HG03139 (cell line): ENCODE measurements around the gene MED15.
"Not testable (repeated sequence)": the region's sequence is repeated elsewhere in the genome, so short reads cannot be mapped to it uniquely, and the experiment has no call there.

ENCODE experiments used
- ATAC-seq: cut with Tn5 transposase; IDR thresholded peaks from one replicate; pipeline ENCODE4 v1.9.1; 2021; ENCODE audit not compliant: unreplicated experiment

MED15 gene, protein sequence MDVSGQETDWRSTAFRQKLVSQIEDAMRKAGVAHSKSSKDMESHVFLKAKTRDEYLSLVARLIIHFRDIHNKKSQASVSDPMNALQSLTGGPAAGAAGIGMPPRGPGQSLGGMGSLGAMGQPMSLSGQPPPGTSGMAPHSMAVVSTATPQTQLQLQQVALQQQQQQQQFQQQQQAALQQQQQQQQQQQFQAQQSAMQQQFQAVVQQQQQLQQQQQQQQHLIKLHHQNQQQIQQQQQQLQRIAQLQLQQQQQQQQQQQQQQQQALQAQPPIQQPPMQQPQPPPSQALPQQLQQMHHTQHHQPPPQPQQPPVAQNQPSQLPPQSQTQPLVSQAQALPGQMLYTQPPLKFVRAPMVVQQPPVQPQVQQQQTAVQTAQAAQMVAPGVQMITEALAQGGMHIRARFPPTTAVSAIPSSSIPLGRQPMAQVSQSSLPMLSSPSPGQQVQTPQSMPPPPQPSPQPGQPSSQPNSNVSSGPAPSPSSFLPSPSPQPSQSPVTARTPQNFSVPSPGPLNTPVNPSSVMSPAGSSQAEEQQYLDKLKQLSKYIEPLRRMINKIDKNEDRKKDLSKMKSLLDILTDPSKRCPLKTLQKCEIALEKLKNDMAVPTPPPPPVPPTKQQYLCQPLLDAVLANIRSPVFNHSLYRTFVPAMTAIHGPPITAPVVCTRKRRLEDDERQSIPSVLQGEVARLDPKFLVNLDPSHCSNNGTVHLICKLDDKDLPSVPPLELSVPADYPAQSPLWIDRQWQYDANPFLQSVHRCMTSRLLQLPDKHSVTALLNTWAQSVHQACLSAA

GRCh38 chr22:20507253-20508066, at the start of gene MED15:
Gene MED15, plus strand, starts transcription at chr22:20507610. Its CDS starts 69 bp downstream, at chr22:20507679.
- ATAC-seq = peak; percentile 80

DNA sequence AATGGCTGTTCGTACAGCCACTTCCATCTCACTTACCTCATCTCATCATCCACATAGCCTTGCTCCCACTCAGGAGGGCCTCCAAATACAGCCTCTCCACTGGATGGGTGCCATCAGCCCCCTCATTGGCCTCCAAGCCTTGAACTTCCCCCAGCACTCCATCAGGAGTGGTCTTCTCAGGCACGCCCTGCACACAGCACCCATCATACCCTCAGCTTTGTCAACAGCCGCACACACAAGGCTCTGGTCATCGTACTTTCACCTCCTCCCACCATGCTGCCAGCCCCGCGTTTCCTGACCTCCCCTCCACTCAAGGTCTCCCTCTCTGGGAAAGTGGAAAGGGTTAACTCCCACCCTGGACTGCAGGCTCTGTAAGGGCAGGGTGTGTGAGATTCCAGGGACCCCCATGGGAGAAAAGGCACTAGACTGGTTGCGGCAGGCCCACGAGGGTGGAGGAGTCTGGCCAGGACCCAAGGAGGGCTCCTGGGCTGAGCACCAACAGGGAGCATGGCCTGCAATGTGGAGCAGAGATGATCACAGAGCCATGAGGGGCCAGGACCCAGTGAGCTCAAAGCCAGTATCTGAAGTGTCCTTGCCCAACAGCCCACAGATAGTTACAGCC, 48.8 kb upstream of the MED15 start:
- no peak for ATAC-seq

DNA sequence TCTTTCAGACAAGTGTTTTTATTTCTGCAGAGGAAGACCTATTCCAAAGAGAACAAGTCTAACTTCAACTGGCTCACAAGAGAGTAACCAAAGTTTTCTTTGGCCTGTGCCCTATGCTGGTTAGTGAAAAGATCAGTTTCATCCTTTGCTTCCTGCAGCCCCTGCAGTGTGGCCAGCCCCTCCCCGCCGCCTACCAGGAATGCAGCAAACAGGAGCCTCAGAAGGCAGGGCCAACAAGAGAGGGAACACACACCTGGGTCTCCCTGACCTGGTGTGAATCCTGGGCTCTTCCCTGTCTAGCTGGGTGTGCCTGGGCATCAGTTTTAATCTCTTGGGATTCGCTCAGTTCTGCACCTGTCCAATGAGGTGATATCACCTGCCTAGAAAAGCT, 48.3 kb upstream of the MED15 start:
- no peak for ATAC-seq

DNA sequence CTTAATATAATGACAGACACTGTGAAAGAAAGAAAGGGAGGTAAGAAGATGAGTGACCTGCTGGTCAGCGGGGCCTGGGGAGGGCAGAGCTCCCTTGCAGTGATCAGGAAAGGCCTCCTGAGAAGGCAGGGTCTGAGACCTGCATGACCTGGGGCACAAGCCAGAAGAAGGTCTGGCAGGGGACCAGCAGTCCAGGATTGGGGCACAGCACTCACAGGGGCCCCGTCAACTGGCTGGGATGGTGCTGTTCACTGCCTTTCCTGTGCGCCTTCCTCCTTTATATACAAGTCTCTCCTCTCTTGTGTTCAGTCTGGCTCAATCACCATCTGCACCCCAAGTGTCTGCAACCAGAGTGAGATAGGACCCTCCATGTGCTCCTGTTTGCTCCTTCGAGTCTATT, 47.5 kb upstream of the MED15 start:
- ATAC-seq = no peak

- no peak for ATAC-seq
Observed at GRCh38 chr22:20463324-20464095, 43.9 kb upstream of the MED15 start.

DNA sequence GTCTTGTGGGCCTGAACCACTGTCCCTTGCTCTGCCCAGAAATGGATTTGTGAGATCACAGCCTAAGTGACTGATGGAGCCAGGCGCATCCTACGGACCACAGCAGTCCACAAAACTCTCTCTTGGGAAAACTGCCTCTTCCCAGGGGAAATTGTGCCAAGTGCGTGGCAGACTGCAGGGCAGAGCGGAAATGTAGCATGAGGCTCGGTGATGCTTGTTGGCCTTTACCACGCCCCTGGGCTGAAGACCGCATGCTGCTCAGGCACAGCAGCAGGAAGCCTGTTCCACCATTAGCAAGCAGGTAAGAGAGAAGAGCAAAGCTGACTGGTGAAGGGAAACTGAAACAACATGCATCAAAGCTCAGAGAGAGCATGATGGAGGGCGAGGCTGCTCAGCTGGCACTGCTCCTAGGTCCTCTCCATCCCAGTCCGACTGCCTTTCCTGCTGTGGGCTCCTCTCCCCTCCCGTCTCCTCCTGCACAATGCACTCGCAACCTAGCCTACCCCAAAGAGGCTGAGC, 43.3 kb upstream of the MED15 start:
- no peak for ATAC-seq

DNA sequence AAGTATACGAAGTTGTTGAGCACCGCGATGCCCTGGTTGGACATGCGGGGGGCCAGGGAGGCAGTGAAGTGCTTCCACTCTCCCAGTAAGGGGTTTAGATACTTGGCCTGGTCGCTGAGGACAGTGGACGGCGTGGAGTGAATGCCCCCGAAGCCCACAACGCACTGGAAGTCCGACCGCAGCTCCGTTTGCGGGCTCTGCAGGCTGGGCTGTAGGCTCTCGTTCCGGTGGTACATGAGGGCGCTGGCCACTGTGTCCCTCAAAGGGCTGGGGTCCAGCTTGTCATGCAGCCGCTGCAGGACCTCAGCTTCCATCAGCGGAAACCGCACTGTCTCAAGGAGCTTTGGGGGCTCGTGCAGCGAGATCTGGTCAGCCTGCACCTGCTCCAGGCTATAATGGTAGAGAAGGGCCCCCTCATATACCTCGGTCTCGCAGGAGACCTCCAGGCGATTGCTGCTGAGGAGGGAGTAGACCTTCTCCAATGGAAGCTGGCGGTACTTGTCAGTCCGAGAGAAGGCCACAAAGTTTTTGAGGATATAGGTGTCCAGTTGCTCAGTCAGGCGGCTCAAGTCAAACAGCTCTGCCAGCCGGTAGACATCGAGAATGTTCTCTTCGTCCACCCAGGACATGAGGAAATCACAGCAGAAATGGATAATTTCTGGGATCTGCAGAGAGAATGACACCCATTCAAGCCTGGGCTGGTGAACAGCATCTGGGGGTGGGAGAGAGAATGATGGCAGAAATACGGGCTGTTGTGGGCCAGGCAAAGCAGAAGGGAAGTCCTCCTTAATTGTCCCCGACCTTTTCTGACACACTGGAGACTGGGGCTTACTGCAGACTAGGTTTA, 42.3 kb upstream of the MED15 start:
- ATAC-seq = no peak

- ATAC-seq = no peak
Observed at GRCh38 chr22:20465759-20466077, 41.7 kb upstream of the MED15 start.

DNA sequence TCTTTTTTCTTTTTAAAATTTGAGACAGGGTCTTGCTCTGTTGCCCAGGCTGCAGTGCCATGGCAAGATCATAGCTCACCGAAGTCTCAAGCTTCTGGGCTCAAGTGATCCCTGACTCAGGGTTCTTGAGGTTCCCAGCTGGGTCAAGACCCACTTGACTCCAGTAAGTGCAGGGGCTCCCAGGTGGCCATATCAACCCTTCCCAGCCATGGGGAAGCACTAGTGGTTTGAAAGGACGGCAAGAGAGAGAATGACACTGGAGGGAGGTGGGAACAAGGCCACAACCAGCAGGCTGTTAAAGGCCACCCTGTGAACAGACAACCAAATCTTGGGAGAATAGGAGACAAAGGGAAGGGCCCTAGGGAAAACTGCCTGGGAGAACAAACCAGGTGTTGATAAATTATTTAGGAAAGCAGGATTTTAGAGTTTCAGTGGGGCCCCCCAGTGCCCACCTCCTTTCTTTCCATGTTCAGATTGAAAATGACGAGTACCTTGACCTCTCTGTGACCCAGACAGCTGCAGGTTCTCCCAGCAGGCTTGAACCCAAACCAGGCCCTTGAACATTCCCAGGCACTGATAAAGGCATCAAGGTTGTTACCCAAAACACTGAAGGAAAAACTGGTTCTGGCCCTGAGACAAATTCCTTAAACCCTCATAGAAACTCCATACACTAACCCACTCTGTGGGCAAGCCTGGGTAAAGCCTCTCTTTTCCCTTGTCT, 40.6 kb upstream of the MED15 start:
- ATAC-seq = no peak

DNA sequence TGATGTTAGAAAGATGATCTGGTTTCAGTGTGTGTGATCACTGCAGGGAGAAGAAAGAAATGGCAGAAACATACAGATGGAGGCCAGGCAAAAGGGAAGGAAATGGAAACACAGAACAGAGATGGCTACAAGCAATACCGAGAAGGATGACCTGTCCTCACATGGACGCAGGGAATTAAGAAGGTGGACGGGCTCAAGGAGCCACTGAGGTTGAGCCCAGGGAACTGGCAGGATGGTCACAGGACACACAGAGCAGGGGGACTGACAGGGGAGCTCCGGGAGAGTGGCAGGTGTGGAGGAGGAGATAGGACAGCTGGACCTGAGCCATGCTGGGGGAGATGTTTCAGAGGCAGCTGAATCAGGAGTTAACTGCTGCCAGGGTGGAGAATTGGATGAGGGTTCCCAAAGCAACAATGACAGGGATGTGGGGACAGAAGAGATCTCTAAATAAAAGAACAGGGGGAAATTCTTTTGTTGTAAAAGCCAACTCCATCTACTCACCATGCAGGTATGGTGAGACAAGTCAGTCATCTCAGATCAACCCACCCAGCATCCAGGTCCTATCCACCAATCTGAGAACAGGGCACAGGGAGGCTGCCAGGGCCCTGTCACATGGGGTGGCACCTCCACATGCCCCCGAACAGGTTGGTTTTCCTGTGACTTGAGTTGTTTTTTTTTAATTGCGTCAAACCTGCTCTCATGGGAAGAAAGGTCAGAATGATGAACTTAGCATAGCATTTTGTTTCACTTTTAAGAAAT, 38.1 kb upstream of the MED15 start:
- no peak for ATAC-seq

DNA sequence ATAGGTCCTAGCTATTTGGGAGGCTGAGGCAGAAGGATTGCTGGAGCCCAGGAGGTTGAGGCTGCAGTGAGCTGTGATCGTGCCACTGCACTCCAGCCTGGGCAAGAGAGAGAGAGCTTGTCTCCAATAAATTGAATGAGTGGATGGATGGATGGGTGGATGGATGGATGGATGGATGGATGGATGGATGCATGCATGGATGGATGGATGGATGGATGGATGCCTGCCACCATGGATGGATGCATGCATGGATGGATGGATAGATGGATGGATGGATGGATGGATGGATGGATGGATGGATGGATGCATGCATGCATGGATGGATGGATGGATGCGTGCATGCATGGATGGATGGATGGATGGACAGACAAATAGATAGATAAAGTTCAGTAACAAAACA, 36.9 kb upstream of the MED15 start:
- ATAC-seq = not testable (repeated sequence)

GRCh38 chr22:20471126-20471833, 36.1 kb upstream of the MED15 start:
- ATAC-seq = no peak

DNA sequence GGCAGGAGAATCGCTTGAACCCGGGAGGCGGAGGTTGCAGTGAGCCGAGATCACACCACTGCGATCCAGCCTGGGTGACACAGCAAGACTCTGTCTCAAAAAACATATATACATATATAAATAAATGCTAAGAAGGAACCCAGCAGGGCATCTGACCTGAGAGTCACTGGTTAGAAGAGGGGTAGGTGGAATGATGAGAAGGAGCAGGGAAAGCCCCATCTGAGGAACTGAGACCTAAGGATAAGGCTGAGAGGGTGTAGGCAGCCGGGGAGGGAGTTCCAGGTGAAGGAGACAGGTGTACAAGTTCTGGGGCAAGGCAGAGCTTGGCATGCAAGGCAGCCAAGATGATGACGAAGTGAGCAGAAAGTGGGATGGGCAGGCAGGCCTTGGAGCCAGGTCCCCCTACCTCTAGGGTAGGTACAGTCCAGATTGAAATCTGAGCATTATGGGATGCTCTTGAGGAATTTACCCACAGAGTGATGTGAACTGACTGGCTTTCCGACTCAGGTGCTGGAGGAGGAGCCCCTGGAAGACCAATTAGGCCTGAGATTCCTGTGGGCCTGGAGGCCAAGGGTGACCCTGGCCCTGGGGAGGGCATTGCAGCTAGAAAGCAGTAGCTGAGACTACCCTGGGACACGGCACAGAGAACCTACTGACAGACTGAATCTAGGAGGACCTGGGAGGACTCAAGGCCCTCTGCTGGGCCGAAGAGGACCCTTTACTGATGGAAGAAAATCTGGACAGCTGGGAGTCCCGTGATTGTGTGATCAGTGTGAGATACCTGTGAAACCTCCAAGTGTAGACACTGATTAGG, 34.6 kb upstream of the MED15 start:
- no peak for ATAC-seq

DNA sequence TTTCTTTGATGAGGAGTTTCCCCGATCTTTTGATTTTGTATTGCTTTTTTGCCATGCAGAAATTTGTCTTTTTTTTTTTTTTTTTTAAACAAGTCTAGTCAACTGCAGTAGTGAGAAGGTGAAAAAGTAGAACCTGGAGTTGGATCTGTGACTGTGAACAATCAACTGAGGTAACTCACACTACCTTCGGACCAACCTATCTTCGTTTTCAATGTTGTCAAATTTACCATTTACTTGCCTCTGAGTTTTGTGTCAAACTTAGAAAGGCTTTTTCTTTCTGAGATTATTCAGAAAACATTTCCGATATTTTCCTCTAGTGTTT, 32.3 kb upstream of the MED15 start:
- ATAC-seq = no peak

- not testable (repeated sequence) for ATAC-seq
Observed at GRCh38 chr22:20475569-20475968, 31.8 kb upstream of the MED15 start.

DNA sequence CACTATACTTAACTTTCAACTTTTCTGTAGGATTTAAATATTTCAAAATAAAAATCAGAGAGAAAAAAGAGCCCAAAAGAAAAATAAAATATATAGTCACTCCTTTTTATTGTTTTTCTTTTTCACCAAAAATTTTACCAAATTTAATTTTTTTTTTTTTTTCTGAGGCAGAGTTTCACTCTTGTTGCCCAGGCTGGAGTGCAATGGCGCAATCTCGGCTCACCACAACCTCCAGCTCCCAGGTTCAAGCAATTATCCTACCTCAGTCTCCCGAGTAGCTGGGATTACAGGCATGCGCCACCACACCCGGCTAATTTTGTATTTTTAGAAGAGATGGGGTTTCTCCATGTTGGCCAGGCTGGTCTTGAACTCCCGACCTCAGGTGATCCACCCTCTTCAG, 29.4 kb upstream of the MED15 start:
- ATAC-seq = not testable (repeated sequence)
